NOMO-1 treated with dmso at 0.1 percent for 144 hours (cell line): Measurements from ENCODE around the gene TTLL13.
A peak's percentile ranks its signal among the peaks of the same experiment; 100 is the strongest.

Source experiments
- DNase-seq: peaks from one replicate; lab custom pipeline; 2025; ENCODE audit not compliant: unreplicated experiment; lab: John Stamatoyannopoulos, UW

The TTLL13 gene

GRCh38 chr15:90214553-90215196, 34.7 kb upstream of the TTLL13 start:
- DNase-seq: no peak

- no peak for DNase-seq
Measured at GRCh38 chr15:90217671-90218394, 31.5 kb upstream of the TTLL13 start.

GRCh38 chr15:90219421-90220141, 29.8 kb upstream of the TTLL13 start:
- DNase-seq: no peak

DNA sequence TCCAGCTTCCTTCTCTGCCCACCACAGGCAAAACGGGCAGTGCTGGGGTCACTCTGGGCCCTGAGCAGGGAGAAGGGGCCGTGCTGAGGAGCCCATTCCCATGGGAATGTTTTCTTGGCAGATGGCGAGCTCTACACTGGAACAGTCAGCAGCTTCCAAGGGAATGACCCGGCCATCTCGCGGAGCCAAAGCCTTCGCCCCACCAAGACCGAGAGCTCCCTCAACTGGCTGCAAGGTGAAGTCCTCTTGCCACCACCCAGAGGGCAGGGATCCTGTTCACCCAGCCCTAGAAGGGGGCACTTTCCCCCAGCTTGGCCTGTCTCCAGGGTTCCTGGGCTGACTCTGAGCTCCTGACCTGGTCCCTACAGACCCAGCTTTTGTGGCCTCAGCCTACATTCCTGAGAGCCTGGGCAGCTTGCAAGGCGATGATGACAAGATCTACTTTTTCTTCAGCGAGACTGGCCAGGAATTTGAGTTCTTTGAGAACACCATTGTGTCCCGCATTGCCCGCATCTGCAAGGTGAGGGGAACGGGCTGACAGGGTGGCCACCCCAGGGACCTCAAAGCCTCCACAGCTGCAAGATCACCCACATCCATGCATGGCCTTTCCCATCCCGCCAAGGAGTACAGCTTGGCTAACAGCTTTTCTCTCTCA, 28.0 kb upstream of the TTLL13 start:
- peak; percentile 31 for DNase-seq

DNA sequence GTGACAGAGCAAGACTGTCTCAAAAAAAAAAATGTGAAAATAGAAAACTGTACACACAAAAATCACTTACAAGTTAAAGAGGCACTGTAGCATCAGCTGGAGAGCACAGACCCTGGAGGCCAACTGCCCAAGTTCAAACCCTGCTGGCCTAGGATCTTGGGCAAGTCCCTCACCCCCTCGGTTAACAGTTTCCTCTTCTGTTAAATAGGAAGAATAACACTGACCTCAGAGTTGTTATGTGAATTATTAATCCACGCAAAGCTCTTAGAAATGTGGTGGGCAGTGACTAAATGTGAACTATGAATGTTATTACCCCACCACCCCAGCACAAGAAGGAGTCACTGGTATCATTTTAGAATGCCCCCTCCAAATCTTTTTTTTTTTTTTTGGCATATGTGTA, 26.8 kb upstream of the TTLL13 start:
- no peak for DNase-seq

- no peak for DNase-seq
Measured at GRCh38 chr15:90223441-90224165, 25.8 kb upstream of the TTLL13 start.

DNA sequence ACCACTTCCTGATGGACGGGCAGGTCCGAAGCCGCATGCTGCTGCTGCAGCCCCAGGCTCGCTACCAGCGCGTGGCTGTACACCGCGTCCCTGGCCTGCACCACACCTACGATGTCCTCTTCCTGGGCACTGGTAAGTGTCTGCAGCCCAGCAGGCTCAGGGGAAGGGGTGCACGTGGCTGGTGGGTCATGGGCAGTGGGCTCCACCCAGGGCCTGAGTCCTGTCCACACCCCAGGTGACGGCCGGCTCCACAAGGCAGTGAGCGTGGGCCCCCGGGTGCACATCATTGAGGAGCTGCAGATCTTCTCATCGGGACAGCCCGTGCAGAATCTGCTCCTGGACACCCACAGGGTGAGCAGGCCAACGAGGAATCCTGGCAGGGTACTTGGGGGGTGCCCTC, 24.3 kb upstream of the TTLL13 start:
- no peak for DNase-seq

- no peak for DNase-seq
Measured at GRCh38 chr15:90225504-90226234, 23.7 kb upstream of the TTLL13 start.

DNA sequence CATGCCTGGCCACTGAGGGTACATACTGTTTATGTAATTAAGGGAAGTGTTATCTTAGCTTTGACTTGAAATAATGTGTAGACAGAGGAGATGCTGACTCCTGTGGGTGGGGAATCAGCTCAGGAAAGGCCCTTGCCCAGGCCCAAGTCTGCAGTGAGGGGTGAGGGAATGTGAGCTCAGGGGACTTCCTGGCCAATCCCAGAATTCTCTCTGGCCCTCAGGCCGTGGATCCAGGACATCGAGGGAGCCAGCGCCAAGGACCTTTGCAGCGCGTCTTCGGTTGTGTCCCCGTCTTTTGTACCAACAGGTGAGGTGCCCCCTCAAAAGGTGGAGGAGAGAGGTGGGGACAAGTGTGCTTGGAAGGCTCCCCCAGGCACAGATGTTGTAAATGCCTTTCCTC, 22.0 kb upstream of the TTLL13 start:
- no peak for DNase-seq

GRCh38 chr15:90227816-90228772, 21.3 kb upstream of the TTLL13 start:
- no peak for DNase-seq

DNA sequence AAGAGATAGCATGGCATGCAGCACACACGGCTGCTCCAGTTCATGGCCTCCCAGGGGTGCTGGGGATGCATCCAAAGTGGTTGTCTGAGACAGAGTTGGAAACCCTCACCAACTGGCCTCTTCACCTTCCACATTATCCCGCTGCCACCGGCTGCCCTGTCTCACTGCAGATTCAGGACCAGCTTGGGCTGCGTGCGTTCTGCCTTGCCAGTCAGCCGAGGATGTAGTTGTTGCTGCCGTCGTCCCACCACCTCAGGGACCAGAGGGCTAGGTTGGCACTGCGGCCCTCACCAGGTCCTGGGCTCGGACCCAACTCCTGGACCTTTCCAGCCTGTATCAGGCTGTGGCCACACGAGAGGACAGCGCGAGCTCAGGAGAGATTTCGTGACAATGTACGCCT, 20.4 kb upstream of the TTLL13 start:
- DNase-seq: no peak

GRCh38 chr15:90230071-90230494, 19.3 kb upstream of the TTLL13 start:
- DNase-seq: no peak

DNA sequence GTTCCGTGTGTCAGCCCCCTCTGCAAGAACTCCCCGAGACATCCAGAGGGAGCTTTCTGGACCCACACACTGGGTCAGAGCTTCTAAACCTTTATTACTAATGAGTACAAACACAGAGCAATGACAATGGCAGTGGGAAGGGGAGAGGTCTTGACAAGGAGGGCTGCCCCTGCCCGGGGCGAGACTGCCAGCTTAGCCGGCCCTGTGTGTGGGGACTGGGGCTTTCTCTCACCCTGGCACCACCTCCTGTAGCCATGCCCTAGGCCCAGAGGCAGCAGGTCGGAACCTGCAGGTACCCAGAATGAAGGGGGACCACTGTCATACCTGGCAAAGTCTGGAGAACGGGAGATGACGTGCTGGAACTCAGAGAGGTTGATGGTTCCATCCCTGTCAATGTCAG, 18.7 kb upstream of the TTLL13 start:
- DNase-seq: no peak

GRCh38 chr15:90231028-90232017, 18.0 kb upstream of the TTLL13 start:
- DNase-seq: peak; percentile 11

DNA sequence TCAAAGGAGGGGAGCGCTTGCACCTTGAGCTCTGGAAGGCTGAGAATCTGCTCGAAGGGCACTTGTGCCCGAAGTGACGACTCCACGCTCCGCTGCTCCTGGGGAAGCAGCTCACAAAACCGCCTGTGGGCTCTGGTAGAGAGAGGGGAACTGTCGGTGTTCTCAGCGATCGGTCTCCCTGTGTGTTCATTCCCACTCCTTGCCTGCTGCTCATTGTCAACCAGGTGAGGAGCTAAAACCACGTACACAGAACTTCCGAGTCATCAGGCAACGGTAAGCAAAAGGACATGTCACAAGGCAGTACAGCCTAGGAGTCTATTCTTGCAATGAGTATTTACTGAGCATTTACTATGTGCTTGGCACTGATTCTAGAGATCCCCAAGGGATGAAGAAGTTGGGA, 17.2 kb upstream of the TTLL13 start:
- no peak for DNase-seq

GRCh38 chr15:90232941-90233386, 16.4 kb upstream of the TTLL13 start:
- no peak for DNase-seq

DNA sequence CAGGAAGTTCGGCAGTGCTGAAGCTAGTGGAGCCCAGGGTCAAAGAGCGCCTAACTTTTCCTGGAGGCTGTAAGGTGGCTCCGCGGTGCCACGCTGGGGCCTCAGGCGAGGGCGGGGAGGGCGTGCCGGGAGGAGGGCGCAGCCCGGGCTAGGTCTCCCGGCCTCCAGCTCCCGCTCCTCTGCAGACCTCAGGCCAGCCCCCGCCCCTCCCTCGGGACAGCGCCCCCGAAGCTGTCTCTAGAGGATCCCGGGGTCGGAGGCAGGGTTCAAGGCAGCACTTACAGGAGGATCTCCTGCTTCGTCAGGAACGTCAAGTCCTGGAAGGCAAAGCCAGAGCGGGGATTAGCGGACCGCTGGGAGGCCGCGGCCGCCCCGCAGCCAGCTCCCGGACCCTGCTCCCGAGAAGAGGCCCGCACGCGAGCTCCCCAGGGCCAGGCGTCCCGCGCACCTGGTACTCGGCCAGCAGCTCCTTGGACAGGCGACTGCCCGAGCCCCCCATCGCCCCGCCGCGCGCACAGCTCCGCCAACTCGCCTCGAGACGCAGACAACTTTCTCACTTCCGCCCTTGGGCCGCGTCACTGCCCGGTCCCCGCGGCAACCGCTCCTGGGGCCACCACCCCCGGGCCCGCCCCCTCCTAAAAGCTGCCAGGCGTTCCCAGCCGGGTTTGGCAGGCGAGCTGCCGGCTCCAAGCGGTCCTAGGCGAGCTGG, 15.8 kb upstream of the TTLL13 start, which contains the start of gene CIB1:
Gene CIB1 (minus strand): TSS at position 555 of the 709 bp plus-strand sequence. CDS start 56 bp downstream, at position 499.
- peak; percentile 93 for DNase-seq
